Neural cell (in vitro differentiated cells): Measurements from ENCODE around the gene CNTNAP2. TPM values are rescaled to one million over a fixed set of nuclear protein-coding genes. Genes with fewer than 3 reads are reported as not detected.

Experiments used
- H2AFZ ChIP-seq: fragments of 200-600, 300-800 bp; sonication (generic), shearing (Covaris generic); 2 replicates; pipeline ENCODE4 v1.6.0; 2014; ENCODE audit warnings: low read depth, mild to moderate bottlenecking, antibody characterized with exemption, low read length, moderate library complexity
- H3F3A ChIP-seq: fragments of 200-600 bp; shearing (Covaris generic); 2 replicates; pipeline ENCODE4 v1.6.1; 2016; ENCODE audit warnings: mild to moderate bottlenecking, moderate library complexity, mixed read lengths, antibody characterized with exemption, low read length; ENCODE audit not compliant: insufficient read depth, poor library complexity, severe bottlenecking
- H3K27ac ChIP-seq: fragments of 200-600, 300-800 bp; sonication (generic), shearing (Covaris generic); 2 replicates; pipeline ENCODE4 v1.5.1; 2014; ENCODE audit warnings: mild to moderate bottlenecking, low read length, moderate library complexity
- H3K27me3 ChIP-seq: fragments of 300-800, 200-600 bp; sonication (generic), shearing (Covaris generic); 2 replicates; pipeline ENCODE4 v1.6.0; 2014; ENCODE audit warnings: mild to moderate bottlenecking, low read depth, low read length, moderate library complexity; ENCODE audit not compliant: insufficient read depth
- H3K36me3 ChIP-seq: fragments of 300-800, 200-600 bp; sonication (generic), shearing (Covaris generic); 2 replicates; pipeline ENCODE4 v1.5.1; 2014; ENCODE audit warnings: mild to moderate bottlenecking, antibody characterized with exemption, low read length, moderate library complexity; ENCODE audit not compliant: insufficient read depth
- H3K4me2 ChIP-seq: fragments of 300-800, 200-600 bp; sonication (generic), shearing (Covaris generic); 2 replicates; pipeline ENCODE4 v1.6.0; 2014; ENCODE audit warnings: mild to moderate bottlenecking, low read length
- H3K4me3 ChIP-seq: fragments of 300-800, 200-600 bp; sonication (generic), shearing (Covaris generic); 2 replicates; pipeline ENCODE4 v1.5.1; 2014; ENCODE audit warnings: mild to moderate bottlenecking, low read length, moderate library complexity
- H3K79me2 ChIP-seq: fragments of 200-600 bp; shearing (Covaris generic); replicated peaks from 2 replicates; pipeline ENCODE4 v1.6.0; 2014; ENCODE audit warnings: mild to moderate bottlenecking, low read length, moderate library complexity; ENCODE audit not compliant: insufficient read depth
- H3K9ac ChIP-seq: fragments of 300-800, 200-600 bp; sonication (generic), shearing (Covaris generic); 2 replicates; pipeline ENCODE4 v1.6.1; 2016; ENCODE audit warnings: mild to moderate bottlenecking, low read length, mixed read lengths
- H3K9me2 ChIP-seq: fragments of 200-600 bp; shearing (Covaris generic); 2 replicates; pipeline ENCODE4 v1.6.1; 2016; ENCODE audit warnings: mild to moderate bottlenecking, low read length, mixed read lengths; ENCODE audit not compliant: insufficient read depth
- H3K9me3 ChIP-seq: fragments of 200-600, 300-800 bp; sonication (generic), shearing (Covaris generic); 2 replicates; pipeline ENCODE4 v1.6.1; 2016; ENCODE audit warnings: mild to moderate bottlenecking, mixed run types, low read length, moderate library complexity, mixed read lengths
- H4K20me1 ChIP-seq: fragments of 200-600 bp; shearing (Covaris generic); 2 replicates; pipeline ENCODE4 v1.6.1; 2016; ENCODE audit warnings: mild to moderate bottlenecking, mixed run types; ENCODE audit not compliant: insufficient read depth
- CTCF ChIP-seq: fragments of 450-650 bp; IDR thresholded peaks from 2 replicates; pipeline ENCODE4 v1.5.1; 2014; ENCODE audit warnings: antibody characterized with exemption, mild to moderate bottlenecking, moderate library complexity; ENCODE audit not compliant: poor library complexity, severe bottlenecking
- EP300 ChIP-seq: fragments of 450-650 bp; conservative IDR thresholded peaks from 2 replicates; pipeline ENCODE4 v1.6.1; 2014; ENCODE audit warnings: antibody characterized with exemption, mild to moderate bottlenecking, moderate library complexity; ENCODE audit not compliant: poor library complexity, severe bottlenecking
- EZH2 ChIP-seq: fragments of 200-600, 300-800 bp; shearing (Covaris generic), sonication (generic); IDR thresholded peaks from 2 replicates; pipeline ENCODE4 v1.6.1; 2014; ENCODE audit warnings: antibody characterized with exemption, low read length, borderline replicate concordance, mild to moderate bottlenecking; ENCODE audit not compliant: insufficient read depth, poor library complexity, severe bottlenecking
- MXI1 ChIP-seq: fragments of 450-650 bp; conservative IDR thresholded peaks from 2 replicates; pipeline ENCODE4 v1.6.1; 2014; ENCODE audit warnings: antibody characterized with exemption, mild to moderate bottlenecking; ENCODE audit not compliant: poor library complexity, severe bottlenecking
- POLR2AphosphoS5 ChIP-seq: IDR thresholded peaks from 2 replicates; pipeline ENCODE4 v1.6.1; 2012
- RAD21 ChIP-seq: fragments of 450-650 bp; conservative IDR thresholded peaks from 2 replicates; pipeline ENCODE4 v1.6.1; 2014; ENCODE audit warnings: antibody characterized with exemption, mild to moderate bottlenecking, moderate library complexity
- REST ChIP-seq: IDR thresholded peaks from 2 replicates; pipeline ENCODE4 v1.6.1; 2012; ENCODE audit warnings: borderline replicate concordance
- SMC3 ChIP-seq: fragments of 450-650 bp; conservative IDR thresholded peaks from 2 replicates; pipeline ENCODE4 v1.6.1; 2014; ENCODE audit warnings: antibody characterized with exemption, mild to moderate bottlenecking, moderate library complexity; ENCODE audit not compliant: poor library complexity
- TAF1 ChIP-seq: IDR thresholded peaks from 2 replicates; pipeline ENCODE4 v1.6.1; 2012; ENCODE audit warnings: low read depth
- polyA plus RNA-seq: library from polyadenylated mRNA; depleted of rRNA; stranded (reverse); fragments of >200 nt; gene quantifications from 2 replicates; pipeline ENCODE4 v1.2.3, GENCODE V29; 2014

Gene CNTNAP2
- polyA plus RNA-seq, 1 donor from 2014 or later: 276 TPM

- no peak overlapping the region for H2AFZ ChIP-seq
- no peaks in the 10 kb centered on the region for H3K9me2 ChIP-seq
- H3K27ac ChIP-seq: no peak overlapping the region
- no peaks in the 10 kb centered on the region for H3K36me3 ChIP-seq
- no peak overlapping the region for H3K4me2 ChIP-seq
- no peaks in the 10 kb centered on the region for H4K20me1 ChIP-seq
- TF ChIP-seq EP300 (no peak), CTCF (no peak), MXI1 (no peak), REST (no peak), RAD21 (no peak), SMC3 (no peak), TAF1 (no peak), POLR2AphosphoS5 (no peak), EZH2 (no peak)
- H3K27me3 ChIP-seq: no peaks in the 10 kb centered on the region
- H3K9ac ChIP-seq: no peak overlapping the region
- H3K4me3 ChIP-seq: no peak overlapping the region
- H3K9me3 ChIP-seq: no peaks in the 10 kb centered on the region
- H3F3A ChIP-seq: no peaks in the 10 kb centered on the region
- no peaks in the 10 kb centered on the region for H3K79me2 ChIP-seq
Observed at GRCh38 chr7:146660839-146661238, 544.2 kb downstream of the CNTNAP2 start.

- no peaks in the 10 kb centered on the region for H3K79me2 ChIP-seq
- H2AFZ ChIP-seq: no peak overlapping the region
- H3F3A ChIP-seq: no peaks in the 10 kb centered on the region
- no peaks in the 10 kb centered on the region for H3K9me3 ChIP-seq
- no peaks in the 10 kb centered on the region for H3K27me3 ChIP-seq
- no peak overlapping the region for H3K9ac ChIP-seq
- no peaks in the 10 kb centered on the region for H4K20me1 ChIP-seq
- TF ChIP-seq POLR2AphosphoS5 (no peak), MXI1 (no peak), EZH2 (no peak), TAF1 (no peak), EP300 (no peak), REST (no peak)
- no peak overlapping the region for H3K4me3 ChIP-seq
- H3K4me2 ChIP-seq: no peak overlapping the region
- no peaks in the 10 kb centered on the region for H3K9me2 ChIP-seq
- no peaks in the 10 kb centered on the region for H3K36me3 ChIP-seq
- no peak overlapping the region for H3K27ac ChIP-seq
Observed at GRCh38 chr7:146661435-146661834, 544.8 kb downstream of the CNTNAP2 start.
